ENCODE results near the gene SLC22A23.

DNA sequence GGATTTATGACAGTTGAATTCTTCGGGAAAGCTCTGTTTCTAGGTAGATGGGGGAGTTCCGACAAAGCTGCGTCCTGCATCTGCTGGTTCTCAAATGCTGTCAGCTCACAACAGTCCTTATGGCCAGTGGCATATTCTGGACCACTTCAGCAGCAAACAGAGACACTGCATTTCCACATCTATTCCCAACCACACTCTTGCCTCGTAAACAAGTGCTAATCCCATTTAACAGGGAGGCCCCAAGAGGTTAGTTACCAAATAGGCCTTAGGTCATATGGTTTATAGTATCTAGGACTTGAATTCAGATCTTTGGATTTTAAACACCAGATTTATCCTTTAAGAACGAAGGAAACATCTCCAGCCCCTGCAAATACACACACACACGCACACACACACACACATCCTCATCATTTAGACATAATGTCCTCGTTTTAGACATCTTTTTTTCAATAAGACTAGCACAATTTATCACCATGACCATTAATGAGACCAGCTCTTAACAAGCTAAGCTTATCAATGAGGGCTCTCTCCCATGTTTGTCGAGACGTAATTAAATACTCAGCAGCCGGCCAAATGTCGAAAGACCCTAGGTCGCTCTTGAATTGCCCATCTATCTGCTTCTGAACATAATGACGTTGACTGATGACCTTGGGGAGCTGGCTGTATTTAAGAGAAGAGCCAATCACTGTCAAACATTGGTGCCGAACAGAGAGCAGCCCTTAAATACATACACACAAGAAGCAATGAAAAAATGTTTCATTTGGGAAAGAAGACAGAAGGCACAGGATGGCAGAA, 113.6 kb downstream of the SLC22A23 start:
- TF ChIP-seq TCF12 (IDR thresholded peaks at IDR 0.05; ENCODE audit: low read depth): no peak
- TF ChIP-seq RAD21 (IDR thresholded peaks at IDR 0.05; ENCODE audit: low read depth): no peak
- TF ChIP-seq, protein P1, sequence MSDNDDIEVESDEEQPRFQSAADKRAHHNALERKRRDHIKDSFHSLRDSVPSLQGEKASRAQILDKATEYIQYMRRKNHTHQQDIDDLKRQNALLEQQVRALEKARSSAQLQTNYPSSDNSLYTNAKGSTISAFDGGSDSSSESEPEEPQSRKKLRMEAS (IDR thresholded peaks at IDR 0.05): no peak
- no peak for TF ChIP-seq CREB1 (IDR thresholded peaks at IDR 0.05; ENCODE audit: low read depth)
- no peak for TF ChIP-seq EP300 (IDR thresholded peaks at IDR 0.05; ENCODE audit: borderline replicate concordance)
- TF ChIP-seq, protein P2, sequence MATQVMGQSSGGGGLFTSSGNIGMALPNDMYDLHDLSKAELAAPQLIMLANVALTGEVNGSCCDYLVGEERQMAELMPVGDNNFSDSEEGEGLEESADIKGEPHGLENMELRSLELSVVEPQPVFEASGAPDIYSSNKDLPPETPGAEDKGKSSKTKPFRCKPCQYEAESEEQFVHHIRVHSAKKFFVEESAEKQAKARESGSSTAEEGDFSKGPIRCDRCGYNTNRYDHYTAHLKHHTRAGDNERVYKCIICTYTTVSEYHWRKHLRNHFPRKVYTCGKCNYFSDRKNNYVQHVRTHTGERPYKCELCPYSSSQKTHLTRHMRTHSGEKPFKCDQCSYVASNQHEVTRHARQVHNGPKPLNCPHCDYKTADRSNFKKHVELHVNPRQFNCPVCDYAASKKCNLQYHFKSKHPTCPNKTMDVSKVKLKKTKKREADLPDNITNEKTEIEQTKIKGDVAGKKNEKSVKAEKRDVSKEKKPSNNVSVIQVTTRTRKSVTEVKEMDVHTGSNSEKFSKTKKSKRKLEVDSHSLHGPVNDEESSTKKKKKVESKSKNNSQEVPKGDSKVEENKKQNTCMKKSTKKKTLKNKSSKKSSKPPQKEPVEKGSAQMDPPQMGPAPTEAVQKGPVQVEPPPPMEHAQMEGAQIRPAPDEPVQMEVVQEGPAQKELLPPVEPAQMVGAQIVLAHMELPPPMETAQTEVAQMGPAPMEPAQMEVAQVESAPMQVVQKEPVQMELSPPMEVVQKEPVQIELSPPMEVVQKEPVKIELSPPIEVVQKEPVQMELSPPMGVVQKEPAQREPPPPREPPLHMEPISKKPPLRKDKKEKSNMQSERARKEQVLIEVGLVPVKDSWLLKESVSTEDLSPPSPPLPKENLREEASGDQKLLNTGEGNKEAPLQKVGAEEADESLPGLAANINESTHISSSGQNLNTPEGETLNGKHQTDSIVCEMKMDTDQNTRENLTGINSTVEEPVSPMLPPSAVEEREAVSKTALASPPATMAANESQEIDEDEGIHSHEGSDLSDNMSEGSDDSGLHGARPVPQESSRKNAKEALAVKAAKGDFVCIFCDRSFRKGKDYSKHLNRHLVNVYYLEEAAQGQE (IDR thresholded peaks at IDR 0.05; ENCODE audit: low read depth): no peak
